Ishikawa (cell line): ENCODE data around the gene CST5.

Experiments
- CEBPB ChIP-seq: IDR thresholded peaks from 2 replicates; pipeline ENCODE4 v1.6.1; 2012
- MAX ChIP-seq: IDR thresholded peaks from 2 replicates; pipeline ENCODE4 v1.6.1; 2012
- REST ChIP-seq: IDR thresholded peaks from 2 replicates; pipeline ENCODE4 v1.6.1; 2012; ENCODE audit warnings: low read depth, mild to moderate bottlenecking

- TF ChIP-seq CEBPB (no peak), MAX (no peak), REST (no peak)
These were observed 4.7 kb upstream of the CST5 start for GRCh38 chr20:23884136-23884770.
